K562 (cell line): ENCODE results near the gene LPIN1. TPM values are rescaled to one million over a fixed set of nuclear protein-coding genes. Genes with fewer than 3 reads are reported as not detected.
A peak's percentile ranks its signal among the peaks of the same experiment; 100 is the strongest.

Experiments used
- EP400 ChIP-seq: fragments of 450-650 bp; IDR thresholded peaks from 2 replicates; pipeline ENCODE4 v1.6.1; 2017; ENCODE audit warnings: antibody characterized with exemption, mild to moderate bottlenecking, moderate library complexity
- FOXA3 ChIP-seq, 2 experiments: fragments of 450-650 bp in 1 of 2; sonication (generic) in 1 of 2; formaldehyde crosslinking; IDR thresholded peaks in 1 of 2; conservative IDR thresholded peaks in 1 of 2; 2 replicates each; pipeline versions ENCODE4 v1.4.0 to v1.8.0; 2020 to 2022; ENCODE audit warnings: mild to moderate bottlenecking in 2 of 2, missing genetic modification reagents in 1 of 2
- NR4A1 ChIP-seq, 2 experiments: fragments of 250-450 bp in 1 of 2; fragments of 450-650 bp in 1 of 2; sonication (Bioruptor Pico) in 1 of 2; IDR thresholded peaks; 2 replicates each; pipeline versions ENCODE4 v1.4.0 to v1.6.1; 2016 to 2020; ENCODE audit warnings: mild to moderate bottlenecking in 2 of 2, missing compliant biosample characterization in 1 of 2, missing genetic modification characterization in 1 of 2, moderate library complexity in 1 of 2
- NRF1 ChIP-seq, 2 experiments: fragments of 450-650 bp; IDR thresholded peaks in 1 of 2; conservative IDR thresholded peaks in 1 of 2; 2 replicates each; pipeline ENCODE4 v1.6.1; 2014; ENCODE audit warnings: mild to moderate bottlenecking in 2 of 2
- PHF8 ChIP-seq: fragments of 200-600 bp; sonication (generic); IDR thresholded peaks from 2 replicates; pipeline ENCODE4 v1.6.1; 2012; ENCODE audit warnings: mixed run types, mild to moderate bottlenecking, inconsistent platforms, low read length, moderate library complexity, borderline replicate concordance
- PML ChIP-seq: IDR thresholded peaks from 2 replicates; pipeline ENCODE4 v1.6.1; 2012; ENCODE audit warnings: low read length, inconsistent platforms
- RBFOX2 ChIP-seq: fragments of 200-400 bp; formaldehyde crosslinking; IDR thresholded peaks from 2 replicates; pipeline ENCODE4 v1.6.1; 2017; ENCODE audit warnings: low read depth, mild to moderate bottlenecking, low read length, moderate library complexity
- RBM25 ChIP-seq: fragments of 200-400 bp; formaldehyde crosslinking; IDR thresholded peaks from 2 replicates; pipeline ENCODE4 v1.6.1; 2018; ENCODE audit warnings: low read length, low read depth, moderate library complexity; ENCODE audit not compliant: severe bottlenecking
- RFX5 ChIP-seq: IDR thresholded peaks from 2 replicates; pipeline ENCODE4 v1.6.1; 2011; ENCODE audit warnings: low read depth, mild to moderate bottlenecking, improper control_type of control experiment, low read length
- SAP30 ChIP-seq: fragments of 200-600 bp; sonication (generic); IDR thresholded peaks from 2 replicates; pipeline ENCODE4 v1.6.1; 2012; ENCODE audit warnings: borderline replicate concordance, low read depth, mild to moderate bottlenecking, moderate library complexity, low read length, control low read depth, inconsistent platforms; ENCODE audit not compliant: insufficient read depth, poor library complexity, severe bottlenecking
- TCFL5 ChIP-seq: fragments of 250-450 bp; sonication (Bioruptor Pico); conservative IDR thresholded peaks from 2 replicates; pipeline ENCODE4 v1.6.1; 2021; ENCODE audit warnings: mild to moderate bottlenecking, moderate library complexity, matching md5 sums
- TGIF2 ChIP-seq: sonication (generic); formaldehyde crosslinking; IDR thresholded peaks from 2 replicates; pipeline ENCODE4 v1.8.1; 2022; ENCODE audit warnings: mild to moderate bottlenecking, missing genetic modification reagents, moderate library complexity
- ZBTB17 ChIP-seq: fragments of 450-650 bp; formaldehyde crosslinking; IDR thresholded peaks from 2 replicates; pipeline ENCODE4 v1.4.0; 2020; ENCODE audit warnings: mild to moderate bottlenecking
- polyA plus RNA-seq, 8 experiments: library from polyadenylated mRNA; depleted of rRNA in 4 of 8; stranded (reverse) in 5 of 8; unstranded in 3 of 8; fragments of >200 nt; fragmentation: Nextera tagmentation in 2 of 8; fragmentation: Illumina TruSeq in 1 of 8; extraction: Ambion mirVana in 2 of 8; extraction: Trizol in 1 of 8; gene quantifications; 2 replicates each; pipeline versions ENCODE4 v1.2.1 to v1.2.3, GENCODE V29; 2011 to 2014; ENCODE audit warnings: inconsistent platforms in 1 of 8, missing spikeins in 1 of 8
- total RNA-seq, 7 experiments: library from RNA; depleted of rRNA in 6 of 7; stranded (reverse); fragments of >200 nt in 6 of 7; fragmentation: Illumina TruSeq in 2 of 7; extraction: Trizol in 2 of 7; gene quantifications; 2 replicates each; pipeline versions ENCODE4 v1.2.1 to v1.2.3, GENCODE V29; 2011 to 2021; ENCODE audit warnings: low replicate concordance in 1 of 7
- TF ChIP-seq, protein P1 (sequence below): fragments of 250-450 bp; sonication (Bioruptor Pico); IDR thresholded peaks from 2 replicates; pipeline ENCODE4 v1.4.0; 2020
- TF ChIP-seq, protein P2 (sequence below), 2 experiments: IDR thresholded peaks; 2 replicates each; pipeline ENCODE4 v1.6.1; 2011; ENCODE audit warnings: borderline replicate concordance in 1 of 2, control low read depth in 1 of 2, low read depth in 1 of 2, low read length in 1 of 2, mild to moderate bottlenecking in 1 of 2, mixed read lengths in 1 of 2, moderate library complexity in 1 of 2; ENCODE audit not compliant: insufficient read depth in 1 of 2, insufficient read length in 1 of 2, poor library complexity in 1 of 2, severe bottlenecking in 1 of 2; ENCODE audit errors: extremely low read depth in 1 of 2
- TF ChIP-seq, protein P3 (sequence below): sonication (generic); formaldehyde crosslinking; IDR thresholded peaks from 2 replicates; pipeline ENCODE4 v1.8.1; 2023; ENCODE audit warnings: mild to moderate bottlenecking, missing genetic modification reagents

LPIN1 gene
- total and polyA plus RNA-seq, 9 of the 15 experiments (the other 6 are each of a cell fraction or from before 2014, with no cell fraction given) = 9.2 to 84.0 (median 27.8) TPM

DNA sequence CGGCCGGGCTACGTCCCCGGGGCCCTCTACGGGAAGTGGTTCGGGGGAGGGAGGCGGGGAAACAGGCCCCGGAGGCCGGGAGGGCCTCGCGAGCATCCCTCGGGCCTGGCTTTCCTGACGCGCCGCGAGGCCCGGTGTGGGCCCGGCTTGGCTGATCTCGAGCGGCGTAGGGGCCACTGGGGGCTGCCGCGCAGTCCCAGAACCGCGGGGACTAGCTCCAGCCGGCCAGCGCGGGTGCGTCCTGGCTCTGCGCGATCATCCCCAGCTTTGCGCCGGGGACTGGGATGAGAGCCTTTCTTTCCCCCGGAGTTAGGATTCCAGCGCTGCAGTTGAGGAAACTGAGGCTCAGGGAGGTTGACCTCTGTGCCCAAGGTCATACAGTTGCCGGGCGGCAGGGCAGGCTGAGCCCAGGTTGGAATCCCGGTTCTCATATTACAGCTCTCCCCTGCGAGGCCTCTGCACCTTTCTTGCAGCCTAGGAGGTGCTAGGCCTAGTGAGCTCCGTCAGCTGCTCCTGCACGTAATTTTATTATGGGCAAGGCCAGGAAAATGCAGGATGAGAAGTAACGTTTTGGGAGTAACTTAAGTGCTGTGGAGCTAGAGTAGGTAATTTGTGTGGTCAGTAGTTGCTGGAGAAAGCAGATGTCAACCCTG lies 501 bp downstream of the LPIN1 start (continued):
- TF ChIP-seq, protein P1, sequence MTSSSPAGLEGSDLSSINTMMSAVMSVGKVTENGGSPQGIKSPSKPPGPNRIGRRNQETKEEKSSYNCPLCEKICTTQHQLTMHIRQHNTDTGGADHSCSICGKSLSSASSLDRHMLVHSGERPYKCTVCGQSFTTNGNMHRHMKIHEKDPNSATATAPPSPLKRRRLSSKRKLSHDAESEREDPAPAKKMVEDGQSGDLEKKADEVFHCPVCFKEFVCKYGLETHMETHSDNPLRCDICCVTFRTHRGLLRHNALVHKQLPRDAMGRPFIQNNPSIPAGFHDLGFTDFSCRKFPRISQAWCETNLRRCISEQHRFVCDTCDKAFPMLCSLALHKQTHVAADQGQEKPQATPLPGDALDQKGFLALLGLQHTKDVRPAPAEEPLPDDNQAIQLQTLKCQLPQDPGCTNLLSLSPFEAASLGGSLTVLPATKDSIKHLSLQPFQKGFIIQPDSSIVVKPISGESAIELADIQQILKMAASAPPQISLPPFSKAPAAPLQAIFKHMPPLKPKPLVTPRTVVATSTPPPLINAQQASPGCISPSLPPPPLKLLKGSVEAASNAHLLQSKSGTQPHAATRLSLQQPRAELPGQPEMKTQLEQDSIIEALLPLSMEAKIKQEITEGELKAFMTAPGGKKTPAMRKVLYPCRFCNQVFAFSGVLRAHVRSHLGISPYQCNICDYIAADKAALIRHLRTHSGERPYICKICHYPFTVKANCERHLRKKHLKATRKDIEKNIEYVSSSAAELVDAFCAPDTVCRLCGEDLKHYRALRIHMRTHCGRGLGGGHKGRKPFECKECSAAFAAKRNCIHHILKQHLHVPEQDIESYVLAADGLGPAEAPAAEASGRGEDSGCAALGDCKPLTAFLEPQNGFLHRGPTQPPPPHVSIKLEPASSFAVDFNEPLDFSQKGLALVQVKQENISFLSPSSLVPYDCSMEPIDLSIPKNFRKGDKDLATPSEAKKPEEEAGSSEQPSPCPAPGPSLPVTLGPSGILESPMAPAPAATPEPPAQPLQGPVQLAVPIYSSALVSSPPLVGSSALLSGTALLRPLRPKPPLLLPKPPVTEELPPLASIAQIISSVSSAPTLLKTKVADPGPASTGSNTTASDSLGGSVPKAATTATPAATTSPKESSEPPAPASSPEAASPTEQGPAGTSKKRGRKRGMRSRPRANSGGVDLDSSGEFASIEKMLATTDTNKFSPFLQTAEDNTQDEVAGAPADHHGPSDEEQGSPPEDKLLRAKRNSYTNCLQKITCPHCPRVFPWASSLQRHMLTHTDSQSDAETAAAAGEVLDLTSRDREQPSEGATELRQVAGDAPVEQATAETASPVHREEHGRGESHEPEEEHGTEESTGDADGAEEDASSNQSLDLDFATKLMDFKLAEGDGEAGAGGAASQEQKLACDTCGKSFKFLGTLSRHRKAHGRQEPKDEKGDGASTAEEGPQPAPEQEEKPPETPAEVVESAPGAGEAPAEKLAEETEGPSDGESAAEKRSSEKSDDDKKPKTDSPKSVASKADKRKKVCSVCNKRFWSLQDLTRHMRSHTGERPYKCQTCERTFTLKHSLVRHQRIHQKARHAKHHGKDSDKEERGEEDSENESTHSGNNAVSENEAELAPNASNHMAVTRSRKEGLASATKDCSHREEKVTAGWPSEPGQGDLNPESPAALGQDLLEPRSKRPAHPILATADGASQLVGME = 0 out of 2 replicates have a peak, but pooled peaks have one; percentile 29
- TF ChIP-seq, protein P2, sequence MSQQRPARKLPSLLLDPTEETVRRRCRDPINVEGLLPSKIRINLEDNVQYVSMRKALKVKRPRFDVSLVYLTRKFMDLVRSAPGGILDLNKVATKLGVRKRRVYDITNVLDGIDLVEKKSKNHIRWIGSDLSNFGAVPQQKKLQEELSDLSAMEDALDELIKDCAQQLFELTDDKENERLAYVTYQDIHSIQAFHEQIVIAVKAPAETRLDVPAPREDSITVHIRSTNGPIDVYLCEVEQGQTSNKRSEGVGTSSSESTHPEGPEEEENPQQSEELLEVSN (IDR thresholded peaks at IDR 0.05; ENCODE audit: borderline replicate concordance in 1 of 2, extremely low read depth in 1 of 2, insufficient read depth in 1 of 2, insufficient read length in 1 of 2, low read depth in 1 of 2, low read length in 1 of 2, poor library complexity in 1 of 2, severe bottlenecking in 1 of 2) = peak in 1 of 2 experiments; percentile 0
- no peak for TF ChIP-seq TCFL5 (CRISPR knock-in tag)
- TF ChIP-seq EP400 = 0 out of 2 replicates have a peak, but pooled peaks have one; percentile 11
- TF ChIP-seq SAP30 = peak; percentile 28
- TF ChIP-seq RBM25 = no peak
- TF ChIP-seq PML = no peak
- TF ChIP-seq ZBTB17 (CRISPR knock-in tag) = no peak
- TF ChIP-seq PHF8 = peak; percentile 63; the same call in 1 of the 2 replicates
- TF ChIP-seq RBFOX2 = peak; percentile 76
- TF ChIP-seq NR4A1 (CRISPR knock-in tag; IDR thresholded peaks at IDR 0.05) = 0 out of 2 replicates have a peak, but pooled peaks have one; percentile 30
- no peak for TF ChIP-seq NR4A1 (tag; IDR thresholded peaks at IDR 0.05)
- TF ChIP-seq, protein P3, sequence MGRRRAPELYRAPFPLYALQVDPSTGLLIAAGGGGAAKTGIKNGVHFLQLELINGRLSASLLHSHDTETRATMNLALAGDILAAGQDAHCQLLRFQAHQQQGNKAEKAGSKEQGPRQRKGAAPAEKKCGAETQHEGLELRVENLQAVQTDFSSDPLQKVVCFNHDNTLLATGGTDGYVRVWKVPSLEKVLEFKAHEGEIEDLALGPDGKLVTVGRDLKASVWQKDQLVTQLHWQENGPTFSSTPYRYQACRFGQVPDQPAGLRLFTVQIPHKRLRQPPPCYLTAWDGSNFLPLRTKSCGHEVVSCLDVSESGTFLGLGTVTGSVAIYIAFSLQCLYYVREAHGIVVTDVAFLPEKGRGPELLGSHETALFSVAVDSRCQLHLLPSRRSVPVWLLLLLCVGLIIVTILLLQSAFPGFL = 0 out of 2 replicates have a peak, but pooled peaks have one; percentile 62
- no peak for TF ChIP-seq RFX5
- TF ChIP-seq NRF1 (conservative IDR thresholded peaks at IDR 0.05 in 1 of 2, IDR thresholded peaks at IDR 0.05 in 1 of 2) = peak; percentile 20 to 41; a peak in 1 of 4 replicates
- TF ChIP-seq TGIF2 (CRISPR knock-in tag) = peak; percentile 49; the same call in 1 of the 2 replicates
- 0 out of 4 replicates have a peak, but pooled peaks of 1 of the 2 experiments have one; percentile 28 for TF ChIP-seq FOXA3 (CRISPR knock-in tag; conservative IDR thresholded peaks at IDR 0.05 in 1 of 2, IDR thresholded peaks at IDR 0.05 in 1 of 2)
